HG03108 (cell line): ENCODE measurements around the gene PIK3CG.
"Not testable (repeated sequence)": the region's sequence is repeated elsewhere in the genome, so short reads cannot be mapped to it uniquely, and the experiment has no call there.

Source experiments
- ATAC-seq: cut with Tn5 transposase; IDR thresholded peaks from one replicate; pipeline ENCODE4 v1.9.1; 2021; ENCODE audit warnings: moderate library complexity; ENCODE audit not compliant: unreplicated experiment

The PIK3CG gene

GRCh38 chr7:106936236-106936635 lies 71.2 kb downstream of the PIK3CG start:
- no peak for ATAC-seq

GRCh38 chr7:106938122-106938521 lies 73.0 kb downstream of the PIK3CG start:
- ATAC-seq, result not testable (repeated sequence)

GRCh38 chr7:106938803-106939202 lies 73.7 kb downstream of the PIK3CG start:
- ATAC-seq, result no peak

- ATAC-seq, result no peak
These were observed 79.1 kb downstream of the PIK3CG start for GRCh38 chr7:106944035-106944665.

- no peak for ATAC-seq
These were observed 82.2 kb downstream of the PIK3CG start for GRCh38 chr7:106947244-106947728.

GRCh38 chr7:106952001-106952657 lies 87.0 kb downstream of the PIK3CG start:
- ATAC-seq, result no peak

- ATAC-seq, result no peak
These were observed 87.7 kb downstream of the PIK3CG start for GRCh38 chr7:106952658-106953231.

GRCh38 chr7:106954840-106955239 lies 89.8 kb downstream of the PIK3CG start:
- ATAC-seq, result no peak

- not testable (repeated sequence) for ATAC-seq
These were observed 90.8 kb downstream of the PIK3CG start for GRCh38 chr7:106955857-106956256.
